B cell (primary cell): ENCODE results near the gene TENT4A. TPM values are rescaled to one million over a fixed set of nuclear protein-coding genes. Genes with fewer than 3 reads are reported as not detected.

Experiments used
- ATAC-seq: fragments of 200-7000 bp; cut with Tn5 transposase; one replicate; pipeline ENCODE4 v1.10.0; 2021; ENCODE audit warnings: low read depth, mild to moderate bottlenecking, moderate number of reproducible peaks, moderate library complexity
- CTCF ChIA-PET: fragments of 350-600 bp; sonication (Branson Sonifier 250); formaldehyde crosslinking; loops from one replicate; lab custom pipeline; 2021; ENCODE audit warnings: antibody characterized with exemption, inconsistent platforms; lab: Charles Lee
- POLR2A ChIA-PET: fragments of 350-600 bp; sonication (Branson Sonifier 250); formaldehyde crosslinking; loops from one replicate; lab custom pipeline; 2021; ENCODE audit warnings: antibody characterized with exemption; lab: Charles Lee
- DNase-seq: peaks from one replicate; pipeline ENCODE4 v3.0.0; 2013
- H2AFZ ChIP-seq: 2 replicates; pipeline ENCODE4 v1.6.1; 2012; ENCODE audit warnings: mild to moderate bottlenecking, low read depth, low read length; ENCODE audit not compliant: insufficient read depth, poor library complexity, severe bottlenecking
- H3K27ac ChIP-seq, 2 donors: 1 replicate in 1 of 2; 2 replicates in 1 of 2; pipeline ENCODE4 v1.5.1; 2012 to 2013; ENCODE audit warnings: low read length in 2 of 2, mild to moderate bottlenecking in 2 of 2, moderate library complexity in 1 of 2
- H3K27me3 ChIP-seq, 4 experiments: fragments of 200-600 bp in 1 of 4; sonication (generic) in 1 of 4; replicated peaks in 1 of 4; 1 replicate in 2 of 4; 2 replicates in 2 of 4; pipeline versions ENCODE4 v1.6.1 to v1.7.0; 2013 to 2016; ENCODE audit warnings: low read length in 3 of 4, mild to moderate bottlenecking in 2 of 4, mixed read lengths in 1 of 4, moderate library complexity in 1 of 4; ENCODE audit not compliant: insufficient read depth in 4 of 4, control insufficient read depth in 3 of 4; ENCODE audit errors: control extremely low read depth in 1 of 4
- H3K36me3 ChIP-seq, 2 experiments: replicated peaks in 1 of 2; 1 replicate in 1 of 2; 2 replicates in 1 of 2; pipeline versions ENCODE4 v1.6.1 to v1.7.1; 2013; ENCODE audit warnings: low read length in 1 of 2; ENCODE audit not compliant: insufficient read depth in 2 of 2, control insufficient read depth in 1 of 2; ENCODE audit errors: control extremely low read depth in 1 of 2, extremely low read depth in 1 of 2
- H3K4me1 ChIP-seq, 2 donors: fragments of 200-600 bp in 1 of 2; sonication (generic) in 1 of 2; 1 replicate in 1 of 2; 2 replicates in 1 of 2; pipeline versions ENCODE4 v1.5.1 to v1.6.1; 2013 to 2017; ENCODE audit warnings: low read length in 2 of 2; ENCODE audit not compliant: control insufficient read depth in 2 of 2, insufficient read depth in 2 of 2
- H3K4me2 ChIP-seq: replicated peaks from 2 replicates; pipeline ENCODE3; 2012; ENCODE audit warnings: mild to moderate bottlenecking, low read depth, low read length; ENCODE audit not compliant: poor library complexity, severe bottlenecking
- H3K4me3 ChIP-seq, 5 experiments: fragments of 200-600 bp in 1 of 5; sonication (generic) in 1 of 5; 1 replicate in 3 of 5; 2 replicates in 2 of 5; pipeline versions ENCODE4 v1.5.1 to v1.7.0; 2011 to 2016; ENCODE audit warnings: low read length in 4 of 5, mild to moderate bottlenecking in 4 of 5, low read depth in 2 of 5, control low read depth in 1 of 5, moderate library complexity in 1 of 5; ENCODE audit not compliant: insufficient read depth in 1 of 5; ENCODE audit errors: control extremely low read depth in 1 of 5, extremely low read depth in 1 of 5
- H3K79me2 ChIP-seq: fragments of 200-600 bp; sonication (generic); one replicate; pipeline ENCODE4 v1.6.0; 2016; ENCODE audit warnings: low read length; ENCODE audit not compliant: control insufficient read depth, insufficient read depth
- H3K9ac ChIP-seq: fragments of 200-600 bp; sonication (generic); 2 replicates; pipeline ENCODE4 v1.6.1; 2017; ENCODE audit warnings: mild to moderate bottlenecking, low read length, moderate library complexity
- H3K9me3 ChIP-seq, 3 donors: one replicate each; pipeline versions ENCODE4 v1.6.1 to v1.7.1; 2013; ENCODE audit warnings: low read length in 2 of 3; ENCODE audit not compliant: control insufficient read depth in 2 of 3, insufficient read depth in 1 of 3; ENCODE audit errors: control extremely low read depth in 1 of 3
- H4K20me1 ChIP-seq: 2 replicates; pipeline ENCODE4 v1.6.0; 2012; ENCODE audit warnings: mild to moderate bottlenecking, low read length; ENCODE audit not compliant: insufficient read depth, control insufficient read depth, poor library complexity, severe bottlenecking
- H3K27ac Mint-ChIP-seq: one replicate; pipeline ENCODE4 v1.8.0; 2021; ENCODE audit warnings: mixed read lengths
- H3K27me3 Mint-ChIP-seq: one replicate; pipeline ENCODE4 v1.8.0; 2021; ENCODE audit warnings: mixed read lengths
- H3K4me1 Mint-ChIP-seq: one replicate; pipeline ENCODE4 v1.8.0; 2021; ENCODE audit warnings: mixed read lengths
- H3K4me3 Mint-ChIP-seq: one replicate; pipeline ENCODE4 v1.8.0; 2021; ENCODE audit warnings: mixed read lengths
- H3K9me3 Mint-ChIP-seq: one replicate; pipeline ENCODE4 v1.8.0; 2022; ENCODE audit warnings: mixed read lengths; ENCODE audit not compliant: insufficient read depth
- CTCF ChIP-seq: fragments of 200-600 bp; IDR thresholded peaks from one replicate; pipeline ENCODE4 v1.8.0; 2022; ENCODE audit warnings: antibody characterized with exemption, mild to moderate bottlenecking
- EZH2 ChIP-seq: IDR thresholded peaks from 2 replicates; pipeline ENCODE4 v1.6.1; 2012; ENCODE audit warnings: borderline replicate concordance, low read depth, mild to moderate bottlenecking, moderate library complexity, low read length; ENCODE audit not compliant: insufficient read depth, poor library complexity, severe bottlenecking
- WGBS: methylation state at CpG from one replicate; pipeline ENCODE4 v1.1.5; 2013; ENCODE audit warnings: missing lambda C conversion rate; ENCODE audit not compliant: insufficient coverage; 5-methylcytosine and 5-hydroxymethylcytosine counted together
- intact Hi-C: fragments of 100-400 bp; cut with micrococcal nuclease; formaldehyde crosslinking; loops from one replicate; pipeline ENCODE4 v1.10.0; 2022
- polyA plus RNA-seq: library from polyadenylated mRNA; depleted of rRNA; stranded (reverse); fragments of >200 nt; gene quantifications from 2 replicates; pipeline ENCODE4 v1.2.3, GENCODE V29; 2012
- total RNA-seq, 2 donors: library from RNA; stranded (reverse); fragments of 120-200 nt in 1 of 2; gene quantifications; 1 replicate in 1 of 2; 2 replicates in 1 of 2; pipeline versions ENCODE4 v1.2.3 to v1.2.4, GENCODE V29; 2013 to 2022

TENT4A gene
- total and polyA plus RNA-seq, 2 donors (not counting 1 experiment from before 2014, with no cell fraction given) = 18.5 to 63.6 TPM

- no peak overlapping the region for H3K27ac Mint-ChIP-seq
- H4K20me1 ChIP-seq = peaks cover 33% of the 10 kb centered on the region
- intact Hi-C loops = loop anchor here (10.0 kb wide), 1 partner anchor 372 kb away; the partner anchor contains the start of gene MED10
- POLR2A ChIA-PET = no interaction called here
- ATAC-seq = no peak
- no peak overlapping the region for H3K4me3 ChIP-seq
- H3K4me1 Mint-ChIP-seq = peaks cover 6% of the 10 kb centered on the region
- H3K4me3 Mint-ChIP-seq = no peak overlapping the region
- no peak overlapping the region for H3K27ac ChIP-seq
- CTCF ChIA-PET = interaction anchor here (1.0 to 1.6 kb wide), 3 partner anchors 11 to 116 kb away, joined by 3 to 5 read pairs (median 4); partner anchors contain the start of genes NSUN2 and SRD5A1
- H3K9ac ChIP-seq = no peak overlapping the region
- H3K36me3 ChIP-seq = peaks cover 4 to 57% of the 10 kb centered on the region in 2 experiments
- H3K9me3 Mint-ChIP-seq = no peaks in the 10 kb centered on the region
- H3K4me2 ChIP-seq = no peak overlapping the region
- no peaks in the 10 kb centered on the region for H3K27me3 ChIP-seq
- peaks cover 29% of the 10 kb centered on the region for H3K79me2 ChIP-seq
- H3K27me3 Mint-ChIP-seq = no peaks in the 10 kb centered on the region
- 98% methylated on average over 7 of the region's 9 CpGs for whole genome bisulfite sequencing
- no peaks in the 10 kb centered on the region for H3K4me1 ChIP-seq
- H2AFZ ChIP-seq = no peak overlapping the region
- no peaks in the 10 kb centered on the region for H3K9me3 ChIP-seq
- TF ChIP-seq CTCF (no peak), EZH2 (no peak)
- DNase-seq = no peak
Measured at GRCh38 chr5:6747103-6747502, 33.9 kb downstream of the TENT4A start.

- Mint-ChIP-seq H3K27ac (no peak overlapping the region), H3K27me3 (no peaks in the 10 kb centered on the region), H3K9me3 (no peaks in the 10 kb centered on the region), H3K4me1 (peaks cover 6% of the 10 kb centered on the region), H3K4me3 (no peak overlapping the region)
- peaks cover 33% of the 10 kb centered on the region for H4K20me1 ChIP-seq
- ATAC-seq (no peak), DNase-seq (no peak)
- intact Hi-C loops = loop anchor here (10.0 kb wide), 1 partner anchor 373 kb away; the partner anchor contains the start of gene MED10
- TF ChIP-seq CTCF (no peak), EZH2 (no peak)
- no peak overlapping the region for H3K4me2 ChIP-seq
- peaks cover 3 to 61% of the 10 kb centered on the region in 2 experiments for H3K36me3 ChIP-seq
- H3K27me3 ChIP-seq = no peaks in the 10 kb centered on the region
- no peak overlapping the region for H3K9ac ChIP-seq
- ChIA-PET POLR2A (no interaction called here), CTCF (interaction anchor here (1.0 kb wide), 1 partner anchor 117 kb away, joined by 3 read pairs; no protein-coding TSS in a partner anchor)
- no peak overlapping the region for H2AFZ ChIP-seq
- no peaks in the 10 kb centered on the region for H3K9me3 ChIP-seq
- H3K79me2 ChIP-seq = peaks cover 29% of the 10 kb centered on the region
- no peak overlapping the region for H3K27ac ChIP-seq
- H3K4me1 ChIP-seq = no peaks in the 10 kb centered on the region
- no peak overlapping the region for H3K4me3 ChIP-seq
- WGBS = 98% methylated on average over 11 of the region's 11 CpGs
Measured at GRCh38 chr5:6748142-6748541, 34.9 kb downstream of the TENT4A start.
